Measurements from ENCODE around the gene CORO7. TPM values are rescaled to one million over a fixed set of nuclear protein-coding genes. Genes with fewer than 3 reads are reported as not detected.

Gene CORO7
- total and polyA plus RNA-seq, 11 donors = 7.2 to 39.7 (median 10.1) TPM

- peaks cover 0 to 66% (median 61%) of the 10 kb centered on the region in 9 donors for H3K36me3 ChIP-seq
- no peak for DNase-seq
Measured at GRCh38 chr16:4433228-4433627, 16.8 kb upstream of the CORO7 start.

GRCh38 chr16:4431023-4431422 is 14.6 kb upstream of the CORO7 start:
- peaks cover 0 to 17% (median 12%) of the 10 kb centered on the region in 12 donors for H3K4me1 ChIP-seq
- intact Hi-C loops (cut with DNase I) = loop anchor here in 1 of 10 donors (5.0 kb wide), 1 partner anchor 36 kb away; no protein-coding TSS in a partner anchor
- TF ChIP-seq POLR2A (IDR thresholded peaks at IDR 0.05) = no peak
- TF ChIP-seq, protein P1, sequence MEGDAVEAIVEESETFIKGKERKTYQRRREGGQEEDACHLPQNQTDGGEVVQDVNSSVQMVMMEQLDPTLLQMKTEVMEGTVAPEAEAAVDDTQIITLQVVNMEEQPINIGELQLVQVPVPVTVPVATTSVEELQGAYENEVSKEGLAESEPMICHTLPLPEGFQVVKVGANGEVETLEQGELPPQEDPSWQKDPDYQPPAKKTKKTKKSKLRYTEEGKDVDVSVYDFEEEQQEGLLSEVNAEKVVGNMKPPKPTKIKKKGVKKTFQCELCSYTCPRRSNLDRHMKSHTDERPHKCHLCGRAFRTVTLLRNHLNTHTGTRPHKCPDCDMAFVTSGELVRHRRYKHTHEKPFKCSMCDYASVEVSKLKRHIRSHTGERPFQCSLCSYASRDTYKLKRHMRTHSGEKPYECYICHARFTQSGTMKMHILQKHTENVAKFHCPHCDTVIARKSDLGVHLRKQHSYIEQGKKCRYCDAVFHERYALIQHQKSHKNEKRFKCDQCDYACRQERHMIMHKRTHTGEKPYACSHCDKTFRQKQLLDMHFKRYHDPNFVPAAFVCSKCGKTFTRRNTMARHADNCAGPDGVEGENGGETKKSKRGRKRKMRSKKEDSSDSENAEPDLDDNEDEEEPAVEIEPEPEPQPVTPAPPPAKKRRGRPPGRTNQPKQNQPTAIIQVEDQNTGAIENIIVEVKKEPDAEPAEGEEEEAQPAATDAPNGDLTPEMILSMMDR (IDR thresholded peaks at IDR 0.05) = no peak

More at GRCh38 chr16:4433228-4433627, 16.8 kb upstream of the CORO7 start:
- TF ChIP-seq, protein P1 (IDR thresholded peaks at IDR 0.05) = no peak
- no peak for TF ChIP-seq POLR2A (IDR thresholded peaks at IDR 0.05)
- no peak for ATAC-seq
- Histone ChIP-seq H3K4me1 (no peaks in the 10 kb centered on the region), H3K27ac (no peak overlapping the region), H3K27me3 (no peaks in the 10 kb centered on the region), H3K9me3 (no peaks in the 10 kb centered on the region), H3K4me3 (no peak overlapping the region)
- intact Hi-C loops (cut with DNase I) = loop anchor here in 1 of 10 donors (5.0 kb wide), 1 partner anchor 34 kb away; no protein-coding TSS in a partner anchor
- 86 to 91% (median 88%) methylated on average over 4 of the region's 4 CpGs for WGBS, 4 donors

DNA sequence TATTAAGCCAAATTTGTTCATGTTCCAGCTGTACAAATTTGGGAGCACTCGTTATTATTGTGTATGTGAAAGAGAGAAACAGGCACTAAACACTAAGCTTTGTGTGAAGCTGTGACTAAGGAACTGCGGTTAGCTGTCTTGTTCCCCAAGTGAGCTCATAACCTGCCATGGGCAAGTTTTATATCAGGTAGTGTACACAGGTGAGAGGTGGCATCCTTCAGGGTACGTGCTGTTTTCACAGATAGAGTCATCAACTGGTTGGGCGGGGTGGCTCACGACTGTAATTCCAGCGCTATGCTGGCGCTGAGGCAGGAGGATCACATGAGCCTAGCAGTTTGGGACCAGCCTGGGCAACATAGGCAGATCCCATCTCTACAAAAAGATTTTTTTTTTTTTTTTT is 12.1 kb upstream of the CORO7 start:
- Histone ChIP-seq H3K27ac (no peak overlapping the region), H3K4me3 (no peak overlapping the region), H3K36me3 (peaks cover 0 to 24% (median 18%) of the 10 kb centered on the region in 9 donors), H3K9me3 (no peaks in the 10 kb centered on the region), H3K27me3 (no peaks in the 10 kb centered on the region), H3K4me1 (peaks cover 0 to 26% (median 16%) of the 10 kb centered on the region in 12 donors)
- intact Hi-C loops (cut with DNase I) = loop anchor here in 1 of 10 donors (5.0 kb wide), 1 partner anchor 109 kb away; the partner anchor contains the start of gene CDIP1
- ATAC-seq (no peak), DNase-seq (no peak)
- WGBS, 4 donors = 92 to 96% (median 95%) methylated on average over 7 of the region's 7 CpGs
- TF ChIP-seq POLR2A (IDR thresholded peaks at IDR 0.05) = no peak
- TF ChIP-seq, protein P1 (IDR thresholded peaks at IDR 0.05) = no peak

More at GRCh38 chr16:4431023-4431422, 14.6 kb upstream of the CORO7 start:
- peaks cover 0 to 48% (median 39%) of the 10 kb centered on the region in 9 donors for H3K36me3 ChIP-seq
- WGBS, 4 donors = 87 to 92% (median 90%) methylated on average over 9 of the region's 9 CpGs
- H3K9me3 ChIP-seq = no peaks in the 10 kb centered on the region
- H3K27ac ChIP-seq = no peak overlapping the region
- H3K4me3 ChIP-seq = no peak overlapping the region
- no peak for DNase-seq
- H3K27me3 ChIP-seq = no peaks in the 10 kb centered on the region
- no peak for ATAC-seq

GRCh38 chr16:4426722-4427372 is 10.5 kb upstream of the CORO7 start:
- Histone ChIP-seq H3K4me1 (peaks cover 0 to 29% (median 16%) of the 10 kb centered on the region in 12 donors), H3K27me3 (no peaks in the 10 kb centered on the region), H3K36me3 (peaks cover 0 to 16% (median 6%) of the 10 kb centered on the region in 9 donors), H3K9me3 (no peaks in the 10 kb centered on the region), H3K27ac (peak overlapping the region in 5 of 12 donors; percentile 93 to 99 (median 96)), H3K4me3 (peak overlapping the region in 11 of 12 donors; percentile 64 to 99 (median 81))
- TF ChIP-seq POLR2A (IDR thresholded peaks at IDR 0.05) = no peak
- TF ChIP-seq, protein P1 (IDR thresholded peaks at IDR 0.05) = no peak
- DNase-seq (no peak), ATAC-seq (no peak)
- 90 to 93% (median 91%) methylated on average over 12 of the region's 12 CpGs for whole genome bisulfite sequencing, 4 donors
- intact Hi-C loops (cut with DNase I) = loop anchor here in 1 of 10 donors (5.0 kb wide), 1 partner anchor 110 kb away; the partner anchor contains the start of gene CDIP1
